Midbrain (tissue), 1 donor: ENCODE measurements around the gene SYT2.
"Not testable (repeated sequence)": the region's sequence is repeated elsewhere in the genome, so short reads cannot be mapped to it uniquely, and the experiment has no call there.

ENCODE experiments used
- DNase-seq: peaks from one replicate; lab custom pipeline; 2025; lab: John Stamatoyannopoulos, UW

The SYT2 gene

GRCh38 chr1:202569393-202570322, 140.6 kb downstream of the SYT2 start:
- DNase-seq = no peak

GRCh38 chr1:202568826-202569225, 141.4 kb downstream of the SYT2 start:
- DNase-seq = peak; percentile 27

GRCh38 chr1:202568410-202568809, 141.8 kb downstream of the SYT2 start:
- no peak for DNase-seq

GRCh38 chr1:202567738-202568137, 142.5 kb downstream of the SYT2 start:
- no peak for DNase-seq

GRCh38 chr1:202565890-202566602, 144.2 kb downstream of the SYT2 start:
- no peak for DNase-seq

- DNase-seq = no peak
Measured at GRCh38 chr1:202564958-202565495, 145.2 kb downstream of the SYT2 start.

GRCh38 chr1:202563818-202564217, 146.4 kb downstream of the SYT2 start:
- DNase-seq = no peak

- no peak for DNase-seq
Measured at GRCh38 chr1:202562444-202563060, 147.7 kb downstream of the SYT2 start.

GRCh38 chr1:202561726-202562443, 148.4 kb downstream of the SYT2 start:
- no peak for DNase-seq

GRCh38 chr1:202561240-202561639, 149.0 kb downstream of the SYT2 start:
- no peak for DNase-seq

- DNase-seq = not testable (repeated sequence)
Measured at GRCh38 chr1:202557662-202558061, 152.6 kb downstream of the SYT2 start.

GRCh38 chr1:202556037-202556436, 154.2 kb downstream of the SYT2 start:
- not testable (repeated sequence) for DNase-seq

- DNase-seq = not testable (repeated sequence)
Measured at GRCh38 chr1:202554619-202555018, 155.6 kb downstream of the SYT2 start.

GRCh38 chr1:202553560-202554038, 156.7 kb downstream of the SYT2 start:
- peak; percentile 22 for DNase-seq

- DNase-seq = not testable (repeated sequence)
Measured at GRCh38 chr1:202553078-202553477, 157.2 kb downstream of the SYT2 start.

GRCh38 chr1:202552615-202553014, 157.6 kb downstream of the SYT2 start:
- not testable (repeated sequence) for DNase-seq

GRCh38 chr1:202551683-202552082, 158.6 kb downstream of the SYT2 start:
- DNase-seq = no peak

GRCh38 chr1:202550088-202550487, 160.2 kb downstream of the SYT2 start:
- not testable (repeated sequence) for DNase-seq

- DNase-seq = no peak
Measured at GRCh38 chr1:202547215-202547614, 163.0 kb downstream of the SYT2 start.

- not testable (repeated sequence) for DNase-seq
Measured at GRCh38 chr1:202546796-202547195, 163.5 kb downstream of the SYT2 start.

GRCh38 chr1:202546377-202546776, 163.9 kb downstream of the SYT2 start:
- DNase-seq = not testable (repeated sequence)
